Osteocyte (in vitro differentiated cells): ENCODE measurements around the gene FZR1. TPM values are rescaled to one million over a fixed set of nuclear protein-coding genes. Genes with fewer than 3 reads are reported as not detected.

Experiments
- DNase-seq: peaks from one replicate; pipeline ENCODE4 v3.0.0; 2021; ENCODE audit warnings: mixed read lengths; ENCODE audit not compliant: unreplicated experiment; ENCODE audit errors: extremely low spot score
- H3K27ac Mint-ChIP-seq: one replicate; pipeline ENCODE4 v1.8.0; 2021; ENCODE audit warnings: mild to moderate bottlenecking, mixed read lengths; ENCODE audit not compliant: unreplicated experiment
- H3K27me3 Mint-ChIP-seq: one replicate; pipeline ENCODE4 v1.8.0; 2021; ENCODE audit warnings: mixed read lengths; ENCODE audit not compliant: unreplicated experiment
- H3K36me3 Mint-ChIP-seq: one replicate; pipeline ENCODE4 v1.8.0; 2021; ENCODE audit warnings: mixed read lengths; ENCODE audit not compliant: unreplicated experiment
- H3K4me1 Mint-ChIP-seq: one replicate; pipeline ENCODE4 v1.8.0; 2021; ENCODE audit warnings: mixed read lengths; ENCODE audit not compliant: unreplicated experiment
- H3K4me3 Mint-ChIP-seq: one replicate; pipeline ENCODE4 v1.8.0; 2021; ENCODE audit warnings: mild to moderate bottlenecking, moderate library complexity, mixed read lengths; ENCODE audit not compliant: unreplicated experiment
- H3K9me3 Mint-ChIP-seq: one replicate; pipeline ENCODE4 v1.8.0; 2021; ENCODE audit warnings: mixed read lengths; ENCODE audit not compliant: unreplicated experiment
- CTCF ChIP-seq: fragments of 200-600 bp; sonication (generic); IDR thresholded peaks from 2 replicates; pipeline ENCODE4 v1.5.0; 2021; ENCODE audit warnings: antibody characterized with exemption, mild to moderate bottlenecking, moderate library complexity
- total RNA-seq: library from RNA; stranded (reverse); gene quantifications from 2 replicates; pipeline ENCODE4 v1.2.1, GENCODE V29; 2021

Gene FZR1
- total RNA-seq, 1 donor from 2014 or later = 45.3 TPM

GRCh38 chr19:3496392-3497273 is 9.5 kb upstream of the FZR1 start:
- no peaks in the 10 kb centered on the region for H3K27me3 Mint-ChIP-seq
- H3K4me3 Mint-ChIP-seq = no peak overlapping the region

GRCh38 chr19:3497757-3498520 is 8.2 kb upstream of the FZR1 start:
- TF ChIP-seq CTCF = no peak
- no peak for DNase-seq
- no peak overlapping the region for H3K27ac Mint-ChIP-seq
- H3K36me3 Mint-ChIP-seq = peaks cover 10% of the 10 kb centered on the region
- no peaks in the 10 kb centered on the region for H3K9me3 Mint-ChIP-seq
- peak overlapping the region; percentile 27 for H3K4me3 Mint-ChIP-seq
- no peaks in the 10 kb centered on the region for H3K27me3 Mint-ChIP-seq
- H3K4me1 Mint-ChIP-seq = peaks cover 15% of the 10 kb centered on the region

More at GRCh38 chr19:3496392-3497273, 9.5 kb upstream of the FZR1 start:
- H3K4me1 Mint-ChIP-seq = peaks cover 15% of the 10 kb centered on the region
- no peak for DNase-seq
- TF ChIP-seq CTCF = no peak
- no peaks in the 10 kb centered on the region for H3K9me3 Mint-ChIP-seq
- H3K27ac Mint-ChIP-seq = peak overlapping the region; percentile 34
- H3K36me3 Mint-ChIP-seq = peaks cover 13% of the 10 kb centered on the region

- Mint-ChIP-seq H3K4me1 (peaks cover 15% of the 10 kb centered on the region), H3K4me3 (peak overlapping the region; percentile 87), H3K36me3 (peaks cover 8% of the 10 kb centered on the region), H3K27me3 (no peaks in the 10 kb centered on the region), H3K9me3 (no peaks in the 10 kb centered on the region), H3K27ac (peak overlapping the region; percentile 96)
- no peak for DNase-seq
- TF ChIP-seq CTCF = no peak
These were observed 6.2 kb upstream of the FZR1 start for GRCh38 chr19:3499738-3500428.

- Mint-ChIP-seq H3K9me3 (no peaks in the 10 kb centered on the region), H3K36me3 (peaks cover 5% of the 10 kb centered on the region), H3K27ac (peak within 1 kb of the TSS; percentile 96), H3K27me3 (no peaks in the 10 kb centered on the region), H3K4me3 (peak within 1 kb of the TSS; percentile 87), H3K4me1 (peaks cover 17% of the 10 kb centered on the region)
- peak; percentile 98 for DNase-seq
- no peak for TF ChIP-seq CTCF
These were observed 5.5 kb upstream of the FZR1 start, which contains the start of gene DOHH for GRCh38 chr19:3500429-3501101. Gene DOHH, minus strand, starts transcription at chr19:3500674. Its CDS starts 3,860 bp downstream, at chr19:3496814.
